Left forelimb (tissue), 1 donor: Measurements from ENCODE around the gene SZRD1.

Source experiments
- DNase-seq: peaks from one replicate; pipeline ENCODE4 v3.0.0-alpha.2; 2018; ENCODE audit warnings: low spot score

Gene SZRD1

GRCh38 chr1:16394977-16395376, 27.9 kb downstream of the SZRD1 start:
- no peak for DNase-seq

GRCh38 chr1:16396591-16396990, 29.5 kb downstream of the SZRD1 start:
- DNase-seq = no peak

- no peak for DNase-seq
Measured at GRCh38 chr1:16397120-16397519, 30.1 kb downstream of the SZRD1 start.

- DNase-seq = no peak
Measured at GRCh38 chr1:16398371-16398953, 31.4 kb downstream of the SZRD1 start.

GRCh38 chr1:16402742-16403141, 35.7 kb downstream of the SZRD1 start:
- DNase-seq = no peak

GRCh38 chr1:16405441-16405840, 38.4 kb downstream of the SZRD1 start:
- DNase-seq = no peak

- DNase-seq = no peak
Measured at GRCh38 chr1:16406868-16407267, 39.8 kb downstream of the SZRD1 start.

- DNase-seq = no peak
Measured at GRCh38 chr1:16409536-16410152, 42.6 kb downstream of the SZRD1 start.

GRCh38 chr1:16410803-16411202, 43.8 kb downstream of the SZRD1 start:
- no peak for DNase-seq

GRCh38 chr1:16413191-16413590, 46.1 kb downstream of the SZRD1 start:
- DNase-seq = no peak

GRCh38 chr1:16418823-16419425, 51.9 kb downstream of the SZRD1 start:
- DNase-seq = no peak

GRCh38 chr1:16420424-16421118, 53.5 kb downstream of the SZRD1 start:
- no peak for DNase-seq

- no peak for DNase-seq
Measured at GRCh38 chr1:16421201-16421600, 54.2 kb downstream of the SZRD1 start.

- DNase-seq = no peak
Measured at GRCh38 chr1:16422041-16422440, 55.0 kb downstream of the SZRD1 start.

- DNase-seq = no peak
Measured at GRCh38 chr1:16425125-16426025, 58.3 kb downstream of the SZRD1 start.

GRCh38 chr1:16430606-16431005, 63.6 kb downstream of the SZRD1 start:
- DNase-seq = no peak

- no peak for DNase-seq
Measured at GRCh38 chr1:16433030-16433429, 66.0 kb downstream of the SZRD1 start.

- DNase-seq = no peak
Measured at GRCh38 chr1:16434007-16434406, 67.0 kb downstream of the SZRD1 start.

GRCh38 chr1:16434501-16434900, 67.5 kb downstream of the SZRD1 start:
- no peak for DNase-seq

- DNase-seq = no peak
Measured at GRCh38 chr1:16436946-16437474, 70.0 kb downstream of the SZRD1 start, which contains the start of gene SPATA21. SPATA21 (minus strand) TSS chr1:16437424; CDS start chr1:16431371, 6,053 bp downstream.

GRCh38 chr1:16438516-16438915, 71.5 kb downstream of the SZRD1 start:
- no peak for DNase-seq

GRCh38 chr1:16438924-16439323, 71.9 kb downstream of the SZRD1 start:
- no peak for DNase-seq
